ENCODE measurements around the gene TENT4B.

Gene TENT4B

DNA sequence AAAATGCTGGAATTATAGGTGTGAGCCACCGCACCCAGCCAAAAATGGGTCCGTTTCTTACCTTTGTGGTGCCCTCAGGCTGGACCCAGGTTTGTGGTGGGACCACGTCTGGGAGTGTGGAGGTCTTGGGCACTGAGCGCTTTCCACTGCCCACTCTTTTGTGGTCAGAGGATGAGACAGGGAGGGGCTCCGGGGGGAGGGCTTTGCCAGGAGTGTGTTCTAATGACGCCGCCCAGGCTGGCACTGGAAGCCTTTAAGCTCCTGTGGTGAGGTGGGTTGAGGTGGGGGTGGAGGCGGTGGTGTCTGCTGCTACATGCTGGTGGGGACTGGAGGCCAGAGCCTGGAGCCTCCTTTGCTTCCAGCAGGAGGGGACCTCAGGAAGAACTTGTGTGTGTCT lies 100.4 kb downstream of the TENT4B start:
- Histone ChIP-seq H3K9ac (ENCODE audit: low read length) (no peak overlapping the region), H3K27ac (ENCODE audit: low read length) (no peak overlapping the region), H3K27me3 (ENCODE audit: control insufficient read depth, insufficient read depth, low read length) (no peaks in the 10 kb centered on the region), H3K36me3 (ENCODE audit: control insufficient read depth, low read depth, low read length) (no peaks in the 10 kb centered on the region), H3K4me3 (ENCODE audit: low read length) (no peak overlapping the region), H3K9me3 (ENCODE audit: control insufficient read depth, low read depth, low read length) (no peaks in the 10 kb centered on the region), H3K4me1 (ENCODE audit: control insufficient read depth, low read depth, low read length) (peaks cover 3% of the 10 kb centered on the region)

DNA sequence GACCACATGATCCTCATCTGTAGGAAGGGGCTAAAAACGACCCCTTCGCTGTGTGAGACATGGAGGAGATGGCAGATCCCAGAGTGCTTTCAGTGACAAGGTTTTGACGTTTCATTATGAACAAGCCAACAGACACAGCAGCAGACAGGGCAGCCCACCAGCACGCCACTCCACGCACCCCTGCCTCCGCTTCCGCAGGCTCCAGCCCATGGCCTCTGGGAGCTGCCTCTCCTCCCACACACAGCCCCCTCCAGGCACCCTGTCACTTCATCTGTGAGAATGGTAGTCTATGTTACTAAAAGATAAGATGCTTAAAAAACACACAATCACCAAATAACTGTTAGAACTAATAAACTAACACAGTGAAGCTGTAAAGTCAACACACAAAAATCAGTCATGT lies 101.0 kb downstream of the TENT4B start:
- Histone ChIP-seq H3K9me3 (ENCODE audit: control insufficient read depth, low read depth, low read length) (no peaks in the 10 kb centered on the region), H3K36me3 (ENCODE audit: control insufficient read depth, low read depth, low read length) (no peaks in the 10 kb centered on the region), H3K9ac (ENCODE audit: low read length) (no peak overlapping the region), H3K4me3 (ENCODE audit: low read length) (no peak overlapping the region), H3K4me1 (ENCODE audit: control insufficient read depth, low read depth, low read length) (peaks cover 3% of the 10 kb centered on the region), H3K27ac (ENCODE audit: low read length) (no peak overlapping the region), H3K27me3 (ENCODE audit: control insufficient read depth, insufficient read depth, low read length) (no peaks in the 10 kb centered on the region)

DNA sequence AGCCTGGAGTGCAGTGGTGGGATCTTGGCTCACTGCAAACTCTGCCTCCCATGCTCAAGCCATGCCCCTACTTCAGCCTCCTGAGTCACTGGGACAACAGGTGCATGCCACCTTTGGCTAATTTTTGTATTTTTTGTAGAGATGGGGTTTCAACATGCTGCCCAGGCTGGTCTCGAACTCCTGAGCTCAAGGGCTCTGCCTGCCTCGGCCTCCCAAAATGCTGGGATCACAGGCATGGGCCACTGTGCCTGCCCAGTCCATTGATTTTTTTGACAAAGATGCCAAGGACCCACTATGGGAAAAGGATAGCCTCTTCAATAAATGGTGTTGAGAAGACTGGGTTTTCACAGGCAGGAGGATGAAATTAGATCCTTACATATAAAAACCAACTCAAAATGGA lies 102.4 kb downstream of the TENT4B start:
- Histone ChIP-seq H3K9ac (ENCODE audit: low read length) (no peak overlapping the region), H3K36me3 (ENCODE audit: control insufficient read depth, low read depth, low read length) (no peaks in the 10 kb centered on the region), H3K27ac (ENCODE audit: low read length) (no peak overlapping the region), H3K4me3 (ENCODE audit: low read length) (no peak overlapping the region), H3K9me3 (ENCODE audit: control insufficient read depth, low read depth, low read length) (no peaks in the 10 kb centered on the region), H3K27me3 (ENCODE audit: control insufficient read depth, insufficient read depth, low read length) (no peaks in the 10 kb centered on the region), H3K4me1 (ENCODE audit: control insufficient read depth, low read depth, low read length) (no peaks in the 10 kb centered on the region)

DNA sequence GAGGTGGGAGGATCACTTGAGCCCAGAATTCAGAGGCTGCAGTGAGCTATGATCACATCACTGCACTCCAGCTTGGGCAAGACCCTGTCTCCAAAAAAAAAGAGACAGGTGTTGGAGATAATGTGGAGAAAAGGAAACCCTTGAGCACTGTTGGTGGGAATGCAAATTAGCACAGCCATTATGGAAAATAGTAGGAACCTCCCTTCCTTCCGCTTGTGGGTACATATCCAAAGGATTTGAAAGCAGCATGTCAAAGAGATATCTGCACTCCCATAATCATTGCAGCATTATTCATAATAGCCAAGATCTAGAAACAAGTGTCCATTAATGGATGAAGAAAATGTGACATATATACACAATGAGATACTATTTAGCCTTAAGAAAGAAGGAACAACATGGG lies 103.5 kb downstream of the TENT4B start:
- Histone ChIP-seq H3K9ac (ENCODE audit: low read length) (no peak overlapping the region), H3K27me3 (ENCODE audit: control insufficient read depth, insufficient read depth, low read length) (no peaks in the 10 kb centered on the region), H3K4me1 (ENCODE audit: control insufficient read depth, low read depth, low read length) (no peaks in the 10 kb centered on the region), H3K9me3 (ENCODE audit: control insufficient read depth, low read depth, low read length) (no peaks in the 10 kb centered on the region), H3K27ac (ENCODE audit: low read length) (no peak overlapping the region), H3K36me3 (ENCODE audit: control insufficient read depth, low read depth, low read length) (no peaks in the 10 kb centered on the region), H3K4me3 (ENCODE audit: low read length) (no peak overlapping the region)

DNA sequence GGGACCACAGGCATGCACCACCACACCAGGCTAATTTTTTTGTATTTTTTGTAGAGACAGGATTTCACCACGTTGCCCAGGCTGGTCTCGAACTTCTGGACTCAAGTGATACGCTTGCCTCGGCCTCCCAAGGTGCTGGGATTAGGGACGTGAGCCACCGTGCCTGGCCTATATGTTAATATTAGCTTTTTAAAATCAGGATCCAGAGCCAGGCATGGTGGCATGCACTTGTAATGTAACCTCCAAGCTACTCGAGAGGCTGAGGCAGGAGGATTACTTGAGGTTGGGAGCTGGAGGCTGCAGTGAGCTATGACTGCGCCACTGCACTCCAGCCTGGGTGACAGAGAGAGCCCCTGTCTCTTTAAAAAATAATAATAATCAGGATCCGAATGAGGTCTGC lies 104.8 kb downstream of the TENT4B start:
- H3K27ac ChIP-seq (ENCODE audit: low read length), result no peak overlapping the region
- H3K9ac ChIP-seq (ENCODE audit: low read length), result no peak overlapping the region
- no peak overlapping the region for H3K4me3 ChIP-seq (ENCODE audit: low read length)
- H3K4me1 ChIP-seq (ENCODE audit: control insufficient read depth, low read depth, low read length), result no peaks in the 10 kb centered on the region
- no peaks in the 10 kb centered on the region for H3K27me3 ChIP-seq (ENCODE audit: control insufficient read depth, insufficient read depth, low read length)
- H3K36me3 ChIP-seq (ENCODE audit: control insufficient read depth, low read depth, low read length), result no peaks in the 10 kb centered on the region
- no peaks in the 10 kb centered on the region for H3K9me3 ChIP-seq (ENCODE audit: control insufficient read depth, low read depth, low read length)

DNA sequence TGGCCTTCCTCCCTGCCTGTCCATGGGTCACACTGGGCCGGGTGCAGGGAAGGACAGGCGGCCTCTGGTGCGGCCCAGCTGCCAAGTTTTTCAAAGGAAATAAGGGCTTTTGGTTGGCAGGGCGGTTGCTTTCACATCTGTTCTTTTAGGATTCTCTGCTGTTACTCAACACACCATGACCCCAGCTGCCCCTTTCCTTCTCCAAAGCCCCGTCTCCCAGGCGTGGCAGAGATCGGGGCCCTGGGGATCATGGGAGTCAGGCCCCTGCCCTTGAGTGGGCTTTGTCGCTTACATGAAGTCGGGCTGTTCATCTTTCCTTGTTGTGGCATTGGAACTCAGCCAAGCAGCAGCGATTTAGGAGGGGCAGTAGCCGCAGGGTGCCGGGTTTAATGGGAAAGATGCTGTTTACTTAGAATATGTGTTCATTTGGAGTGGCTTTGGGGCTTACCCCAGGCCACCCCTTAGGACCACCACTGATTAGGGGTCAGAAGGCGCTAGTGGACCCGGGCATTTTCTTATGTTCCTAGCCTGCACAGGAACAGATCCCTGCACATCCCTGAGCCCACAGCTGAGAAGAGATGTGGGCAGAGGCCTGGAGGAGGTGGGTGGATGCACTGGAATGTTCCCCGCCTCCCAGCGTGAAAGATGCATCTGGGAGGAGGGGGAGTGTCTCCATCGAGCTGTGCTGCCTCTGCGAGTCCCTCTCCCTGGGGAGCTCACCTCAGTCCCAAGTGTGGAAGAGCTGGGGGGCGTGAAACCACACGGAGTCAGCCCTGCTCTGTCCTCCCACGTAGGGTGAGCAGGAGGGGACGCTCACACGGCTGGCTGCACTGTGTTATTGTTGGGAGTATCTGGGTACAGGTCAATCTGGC lies 106.5 kb downstream of the TENT4B start:
- Histone ChIP-seq H3K9me3 (ENCODE audit: control insufficient read depth, low read depth, low read length) (no peaks in the 10 kb centered on the region), H3K4me1 (ENCODE audit: control insufficient read depth, low read depth, low read length) (no peaks in the 10 kb centered on the region), H3K27me3 (ENCODE audit: control insufficient read depth, insufficient read depth, low read length) (no peaks in the 10 kb centered on the region), H3K4me3 (ENCODE audit: low read length) (no peak overlapping the region), H3K36me3 (ENCODE audit: control insufficient read depth, low read depth, low read length) (no peaks in the 10 kb centered on the region), H3K27ac (ENCODE audit: low read length) (no peak overlapping the region), H3K9ac (ENCODE audit: low read length) (no peak overlapping the region)

DNA sequence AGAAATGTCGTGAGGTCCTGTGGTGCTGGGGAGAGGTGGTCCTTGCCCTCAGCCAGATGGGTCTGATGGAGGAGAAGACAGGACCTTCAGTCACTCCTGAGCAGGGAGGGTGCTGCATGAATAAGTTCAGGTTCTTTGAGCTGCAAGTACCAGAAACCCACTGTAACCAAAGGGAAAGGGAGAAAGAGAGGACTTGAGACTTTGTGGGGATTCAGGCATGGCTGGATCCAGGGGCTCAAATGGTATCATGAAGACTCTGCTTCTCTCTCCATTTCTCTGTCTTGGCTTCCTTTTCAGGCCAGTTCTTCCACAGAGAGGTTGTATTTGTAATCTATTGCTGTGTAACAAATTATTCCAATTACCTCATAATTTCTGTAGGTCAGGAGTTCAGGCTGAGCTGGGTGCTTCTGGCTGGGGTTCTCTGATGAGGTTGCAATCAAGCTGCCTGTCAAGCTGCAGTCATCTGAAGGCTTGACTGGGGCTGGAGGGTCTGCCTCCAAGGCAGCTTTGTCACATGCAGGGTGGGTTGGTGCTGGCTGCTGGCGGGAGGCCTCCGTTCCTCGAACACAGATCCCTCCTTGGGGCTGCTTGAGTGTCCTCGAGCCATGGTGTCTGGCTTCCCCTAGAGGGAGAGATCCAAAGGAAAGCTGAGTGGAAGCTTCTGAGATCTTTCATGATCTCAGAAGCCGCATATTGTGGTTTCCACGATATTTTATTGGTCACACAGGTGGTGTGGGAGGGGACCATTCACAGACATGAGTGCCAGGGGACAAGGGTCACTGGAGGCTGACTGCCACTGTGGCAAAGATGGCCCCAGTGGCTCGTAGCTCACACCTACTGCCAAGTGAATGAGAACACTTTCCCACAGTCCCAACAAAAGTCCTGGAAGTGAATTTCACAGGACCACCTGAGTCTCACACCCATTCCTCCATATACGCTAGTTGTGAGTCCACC lies 107.4 kb downstream of the TENT4B start:
- no peaks in the 10 kb centered on the region for H3K27me3 ChIP-seq (ENCODE audit: control insufficient read depth, insufficient read depth, low read length)
- H3K4me3 ChIP-seq (ENCODE audit: low read length), result no peak overlapping the region
- no peaks in the 10 kb centered on the region for H3K36me3 ChIP-seq (ENCODE audit: control insufficient read depth, low read depth, low read length)
- H3K9ac ChIP-seq (ENCODE audit: low read length), result no peak overlapping the region
- no peaks in the 10 kb centered on the region for H3K4me1 ChIP-seq (ENCODE audit: control insufficient read depth, low read depth, low read length)
- no peak overlapping the region for H3K27ac ChIP-seq (ENCODE audit: low read length)
- H3K9me3 ChIP-seq (ENCODE audit: control insufficient read depth, low read depth, low read length), result no peaks in the 10 kb centered on the region

DNA sequence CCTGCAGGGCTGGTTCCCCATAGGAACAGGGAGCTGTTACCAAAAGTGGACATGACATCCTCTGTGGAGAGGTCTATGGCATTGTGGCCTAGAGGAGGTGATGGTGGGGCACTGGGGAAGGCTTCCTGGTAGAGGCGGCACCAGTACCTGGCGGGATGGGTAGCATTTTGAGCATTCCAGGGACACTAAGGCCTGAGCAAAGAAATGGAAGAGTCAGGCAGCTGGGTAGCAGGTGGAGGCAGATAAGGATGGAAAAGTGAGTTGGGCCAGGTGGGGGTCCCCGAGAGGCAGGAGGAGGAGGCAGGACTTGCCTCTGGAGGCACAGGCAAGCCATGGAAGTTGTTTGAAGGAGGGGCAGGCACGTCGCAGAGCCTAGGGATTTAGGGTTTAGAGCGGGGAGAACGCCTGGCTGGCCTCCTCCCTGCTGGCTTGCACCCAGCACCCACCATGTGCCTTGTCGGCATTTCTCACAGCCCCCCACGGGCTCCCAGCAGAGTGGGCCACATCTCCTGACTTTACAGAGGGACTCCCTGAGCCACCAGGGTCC lies 108.1 kb downstream of the TENT4B start:
- Histone ChIP-seq H3K36me3 (ENCODE audit: control insufficient read depth, low read depth, low read length) (no peaks in the 10 kb centered on the region), H3K9me3 (ENCODE audit: control insufficient read depth, low read depth, low read length) (no peaks in the 10 kb centered on the region), H3K27me3 (ENCODE audit: control insufficient read depth, insufficient read depth, low read length) (no peaks in the 10 kb centered on the region), H3K4me1 (ENCODE audit: control insufficient read depth, low read depth, low read length) (peaks cover 4% of the 10 kb centered on the region), H3K9ac (ENCODE audit: low read length) (no peak overlapping the region), H3K4me3 (ENCODE audit: low read length) (no peak overlapping the region), H3K27ac (ENCODE audit: low read length) (no peak overlapping the region)

DNA sequence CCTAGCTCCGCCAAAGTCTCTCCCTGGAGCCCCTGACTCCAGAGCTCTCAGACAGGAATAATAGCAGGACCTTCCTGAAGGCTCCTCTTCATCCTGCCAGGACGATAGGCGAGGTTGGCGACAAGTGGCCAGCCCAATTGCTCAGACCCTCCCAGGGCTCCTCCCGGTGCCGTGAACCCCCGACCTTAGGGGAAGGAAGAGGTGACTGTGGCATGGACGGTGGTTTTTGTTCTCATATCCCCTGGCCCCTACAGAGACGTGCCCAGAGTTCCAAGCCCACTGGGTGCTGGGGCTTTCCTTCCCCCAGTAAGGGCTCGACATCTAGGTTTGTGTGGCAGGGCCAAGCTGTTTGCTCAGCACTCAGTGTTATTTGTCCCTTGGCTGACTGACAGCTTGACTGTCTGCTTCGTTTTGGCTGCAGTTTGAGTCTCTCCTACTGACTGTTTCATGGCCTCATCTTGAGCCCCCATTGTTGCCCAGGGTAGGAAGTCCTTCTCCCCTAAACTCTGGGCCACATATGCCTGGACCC lies 108.7 kb downstream of the TENT4B start:
- H3K27me3 ChIP-seq (ENCODE audit: control insufficient read depth, insufficient read depth, low read length), result no peaks in the 10 kb centered on the region
- no peak overlapping the region for H3K27ac ChIP-seq (ENCODE audit: low read length)
- no peak overlapping the region for H3K4me3 ChIP-seq (ENCODE audit: low read length)
- no peak overlapping the region for H3K9ac ChIP-seq (ENCODE audit: low read length)
- no peaks in the 10 kb centered on the region for H3K36me3 ChIP-seq (ENCODE audit: control insufficient read depth, low read depth, low read length)
- H3K4me1 ChIP-seq (ENCODE audit: control insufficient read depth, low read depth, low read length), result peaks cover 4% of the 10 kb centered on the region
- H3K9me3 ChIP-seq (ENCODE audit: control insufficient read depth, low read depth, low read length), result no peaks in the 10 kb centered on the region

DNA sequence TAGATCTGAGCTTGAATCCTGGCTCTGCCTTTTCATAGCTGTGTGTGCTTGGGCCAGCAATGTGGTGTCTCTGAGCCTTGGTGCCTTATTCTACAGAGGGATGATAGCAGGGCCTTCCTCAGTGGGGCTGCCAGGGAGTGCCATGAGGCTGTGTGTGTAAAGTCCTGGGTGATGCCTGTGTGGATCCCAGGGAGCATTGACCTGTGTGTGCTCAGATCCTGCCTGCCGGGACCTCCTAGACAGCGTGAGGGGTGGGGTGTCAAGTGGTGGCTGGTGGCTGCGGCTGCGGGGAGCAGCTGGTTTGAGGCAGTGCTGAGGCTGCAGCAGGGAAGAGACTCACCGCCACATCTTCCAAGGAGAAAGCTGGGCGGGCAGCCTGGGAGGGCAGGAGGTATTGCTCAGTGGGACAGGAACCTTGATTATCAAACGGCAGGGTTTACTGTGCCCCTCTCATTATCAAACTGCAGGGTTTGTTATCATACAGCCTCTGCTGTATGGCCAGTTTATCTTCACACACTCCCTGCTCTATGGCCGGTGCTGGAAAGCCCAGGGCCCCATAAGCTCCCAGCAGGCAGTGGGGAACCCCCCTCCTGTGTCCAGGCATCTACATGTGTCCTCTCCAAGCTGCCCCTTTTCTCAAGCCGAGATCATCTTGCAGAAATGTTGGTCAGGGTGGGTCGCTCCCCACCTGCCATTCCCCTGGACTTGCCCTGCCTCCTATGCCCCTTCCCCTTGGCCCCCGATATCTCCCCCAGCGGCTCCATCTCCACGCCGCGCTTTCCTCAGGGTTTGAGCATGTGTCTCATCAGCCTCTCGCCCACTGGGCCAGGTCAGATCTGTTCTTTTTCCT lies 110.2 kb downstream of the TENT4B start:
- no peak overlapping the region for H3K27ac ChIP-seq (ENCODE audit: low read length)
- peaks cover 4% of the 10 kb centered on the region for H3K4me1 ChIP-seq (ENCODE audit: control insufficient read depth, low read depth, low read length)
- H3K9ac ChIP-seq (ENCODE audit: low read length), result no peak overlapping the region
- H3K36me3 ChIP-seq (ENCODE audit: control insufficient read depth, low read depth, low read length), result no peaks in the 10 kb centered on the region
- no peaks in the 10 kb centered on the region for H3K27me3 ChIP-seq (ENCODE audit: control insufficient read depth, insufficient read depth, low read length)
- H3K4me3 ChIP-seq (ENCODE audit: low read length), result no peak overlapping the region
- H3K9me3 ChIP-seq (ENCODE audit: control insufficient read depth, low read depth, low read length), result no peaks in the 10 kb centered on the region

All from iPS-18a (cell line).